Stimulated activated CD4-positive, alpha-beta T cell treated with anti-CD3 and anti-CD28 coated beads, TNF-alpha, amount 100 ng/mL, for 24 hours (primary cell): ENCODE data around the gene BAG3.
"Not testable (repeated sequence)": the region's sequence is repeated elsewhere in the genome, so short reads cannot be mapped to it uniquely, and the experiment has no call there.

Experiments
- DNase-seq, 3 experiments: peaks; one replicate each; pipeline ENCODE4 v3.0.0-alpha.2; 2020; ENCODE audit warnings: low read depth in 3 of 3

BAG3 gene

GRCh38 chr10:119640875-119641526, 10.2 kb upstream of the BAG3 start:
- no peak for DNase-seq

- DNase-seq = no peak
Observed at GRCh38 chr10:119642556-119643111, 8.5 kb upstream of the BAG3 start.

- no peak for DNase-seq
Observed at GRCh38 chr10:119643306-119644204, 7.6 kb upstream of the BAG3 start.

- DNase-seq = no peak
Observed at GRCh38 chr10:119644205-119644814, 6.9 kb upstream of the BAG3 start.

DNA sequence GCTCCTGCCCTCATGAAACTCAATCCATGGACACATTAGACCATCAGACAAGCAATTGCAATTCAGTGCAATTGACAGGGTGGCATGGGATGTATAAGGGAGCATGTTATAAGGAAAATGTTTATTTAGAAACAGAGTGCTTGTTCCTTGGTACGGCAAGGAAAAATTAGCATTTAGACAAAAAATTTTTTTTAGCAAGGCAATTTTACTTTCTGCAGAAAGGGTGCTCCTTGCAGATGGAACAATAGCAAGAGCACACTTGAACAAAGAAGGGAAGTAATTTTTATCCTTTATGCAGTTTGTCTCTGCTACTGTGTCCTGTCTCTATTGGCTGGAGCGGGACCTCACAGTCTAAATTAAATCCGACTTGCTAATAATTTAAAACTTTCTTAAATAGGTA, 6.2 kb upstream of the BAG3 start:
- DNase-seq = no peak

DNA sequence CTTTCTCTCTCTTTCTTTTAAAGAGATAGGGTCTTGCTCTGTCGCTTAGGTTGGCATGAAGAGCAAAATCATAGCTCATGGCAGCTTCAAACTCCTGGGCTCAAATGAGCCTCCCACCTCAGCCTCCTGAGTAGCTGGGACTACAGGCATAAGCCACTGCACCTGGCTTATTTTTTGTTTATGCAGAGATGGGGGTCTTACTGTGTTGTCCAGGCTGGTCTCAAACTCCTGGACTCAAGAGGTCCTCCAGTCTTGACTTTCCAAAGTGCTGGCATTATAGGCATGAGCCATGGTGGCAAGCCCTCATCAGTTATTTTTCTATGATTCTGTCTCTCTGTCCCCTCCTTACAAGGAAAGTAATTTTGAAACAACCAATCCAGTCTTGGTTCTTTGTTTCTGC, 1.1 kb upstream of the BAG3 start:
- DNase-seq = no peak

- DNase-seq = no peak
Observed at GRCh38 chr10:119651514-119652360, 557 bp downstream of the BAG3 start.

DNA sequence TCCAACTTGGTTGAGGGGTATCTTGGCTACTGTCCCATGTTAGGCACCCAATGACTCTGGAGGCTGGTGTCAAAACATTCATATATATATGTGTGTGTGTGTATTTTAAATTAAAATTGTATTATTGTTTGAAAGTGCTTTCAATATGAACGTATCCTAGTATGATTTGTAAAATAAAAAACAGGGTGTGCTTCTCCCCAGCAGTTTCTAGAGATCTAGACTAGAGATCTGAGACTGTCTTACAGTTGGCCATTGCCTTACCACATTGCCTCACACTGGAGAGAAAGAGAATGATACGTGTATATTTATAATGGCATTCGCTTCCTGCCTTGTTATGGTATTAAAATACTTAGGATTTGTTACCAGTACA, 1.2 kb downstream of the BAG3 start:
- no peak for DNase-seq

- DNase-seq = no peak
Observed at GRCh38 chr10:119653209-119653608, 2.0 kb downstream of the BAG3 start.

GRCh38 chr10:119653916-119654315, 2.7 kb downstream of the BAG3 start:
- no peak for DNase-seq

GRCh38 chr10:119654540-119654939, 3.4 kb downstream of the BAG3 start:
- DNase-seq = no peak

DNA sequence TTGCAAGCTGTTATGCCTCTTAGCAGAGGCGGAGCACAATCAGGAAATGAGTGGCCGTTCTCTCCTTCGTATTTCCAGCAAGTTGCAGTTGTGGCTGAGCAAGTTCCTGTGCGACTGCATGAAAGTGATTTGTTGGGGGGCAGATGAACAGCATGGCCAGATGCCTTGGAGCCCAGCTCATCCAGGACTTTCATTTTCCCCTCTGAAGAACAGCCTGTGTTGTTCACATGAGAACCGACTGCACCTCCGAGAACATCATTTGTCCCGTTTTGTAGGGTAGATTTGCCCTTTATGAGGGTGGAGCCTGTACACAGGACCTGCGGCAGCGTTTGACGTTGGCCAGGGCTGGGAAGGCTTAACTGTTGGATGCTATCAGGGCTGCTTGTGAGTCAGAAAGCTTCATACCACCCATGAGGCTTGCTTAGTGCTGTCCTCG, 4.4 kb downstream of the BAG3 start:
- DNase-seq = peak; percentile 26 to 57 (median 42)

GRCh38 chr10:119656760-119657159, 5.6 kb downstream of the BAG3 start:
- DNase-seq = no peak

- no peak for DNase-seq
Observed at GRCh38 chr10:119657725-119658124, 6.5 kb downstream of the BAG3 start.

GRCh38 chr10:119658274-119658673, 7.1 kb downstream of the BAG3 start:
- DNase-seq = peak in 1 of 3 experiments; percentile 25

DNA sequence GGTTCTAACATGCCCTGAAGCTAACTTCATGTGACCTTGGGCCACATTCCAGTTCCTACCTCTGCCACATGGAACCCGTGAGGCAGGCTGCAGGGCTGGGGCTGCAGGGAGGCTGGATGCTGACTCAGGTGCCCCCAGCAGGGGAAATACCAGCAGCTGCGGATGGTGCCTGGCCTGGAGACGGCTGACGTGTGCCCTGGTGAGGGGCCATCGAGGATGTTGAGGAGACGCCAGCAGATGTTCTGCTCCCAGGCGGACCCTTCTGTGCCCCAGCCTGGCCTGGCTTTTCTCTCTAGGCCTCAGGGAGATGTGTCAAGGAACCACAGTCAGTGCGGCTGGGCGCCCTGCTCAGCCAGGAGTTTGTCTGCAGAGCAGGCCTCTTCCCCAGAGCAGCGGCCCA, 8.8 kb downstream of the BAG3 start:
- no peak for DNase-seq

DNA sequence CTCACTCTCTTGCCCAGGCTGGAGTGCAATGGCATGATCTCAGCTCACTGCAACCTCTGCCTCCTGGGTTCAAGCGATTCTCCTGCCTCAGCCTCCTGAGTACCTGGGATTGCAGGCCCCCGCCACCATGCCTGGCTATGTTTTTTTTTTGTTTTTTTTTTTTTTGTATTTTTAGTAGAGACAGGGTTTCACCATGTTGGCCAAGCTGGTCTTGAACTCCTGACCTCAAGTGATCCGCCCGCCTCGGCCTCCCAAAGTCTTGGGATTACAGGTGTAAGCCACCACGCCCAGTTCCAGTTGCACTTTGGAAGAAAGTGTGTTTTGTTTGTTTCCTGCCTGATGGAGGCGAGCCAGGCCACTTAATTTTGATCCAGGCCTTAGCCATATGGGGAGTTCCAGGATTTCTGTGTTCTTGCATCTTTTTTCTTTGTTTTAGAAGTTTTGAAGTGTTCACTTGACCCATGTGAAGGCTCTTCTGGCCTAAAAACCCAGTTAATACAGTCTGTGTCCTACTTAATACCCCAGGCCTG, 11.0 kb downstream of the BAG3 start:
- not testable (repeated sequence) for DNase-seq

DNA sequence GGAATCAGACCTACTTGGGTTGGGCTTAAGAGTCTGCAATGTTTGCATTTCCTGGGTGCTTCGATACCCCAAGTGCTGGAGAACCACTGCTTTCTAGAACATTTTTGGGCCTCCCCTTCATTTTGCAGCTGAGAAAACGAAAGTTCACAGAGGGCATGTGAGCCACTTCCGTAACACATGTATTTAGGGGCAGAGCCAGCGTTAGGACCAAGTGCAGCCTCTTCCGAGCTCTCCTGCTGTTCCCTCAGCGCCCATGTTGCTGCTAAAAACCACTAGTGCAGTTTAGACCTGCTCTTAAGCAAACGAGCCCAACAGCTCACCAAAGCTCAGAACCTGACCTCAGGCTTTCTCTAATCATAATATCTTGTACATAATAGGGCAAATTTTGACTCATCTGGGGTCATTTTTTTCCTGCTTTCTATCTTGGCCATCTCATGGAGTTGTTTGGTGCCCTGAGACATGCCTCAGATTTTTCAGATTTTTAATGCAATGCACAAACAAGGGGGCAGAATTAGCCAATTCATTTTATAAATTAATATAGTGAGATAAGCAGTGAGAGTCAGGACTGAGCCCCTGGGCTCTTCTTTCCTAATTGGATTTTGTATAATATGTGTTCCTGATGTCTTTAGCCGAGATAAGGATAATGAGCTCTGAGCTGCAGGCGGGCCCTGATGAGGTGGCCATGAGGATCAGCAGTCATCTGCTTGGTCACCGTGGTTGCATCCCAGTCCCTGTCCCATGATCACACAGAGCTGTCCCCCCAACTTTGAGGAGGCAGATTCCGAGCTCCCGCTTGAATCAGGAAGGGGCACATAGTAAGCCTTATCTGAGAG, 12.9 kb downstream of the BAG3 start:
- peak in 1 of 3 experiments; percentile 16 for DNase-seq

GRCh38 chr10:119665901-119666708, 14.9 kb downstream of the BAG3 start:
- DNase-seq = no peak

DNA sequence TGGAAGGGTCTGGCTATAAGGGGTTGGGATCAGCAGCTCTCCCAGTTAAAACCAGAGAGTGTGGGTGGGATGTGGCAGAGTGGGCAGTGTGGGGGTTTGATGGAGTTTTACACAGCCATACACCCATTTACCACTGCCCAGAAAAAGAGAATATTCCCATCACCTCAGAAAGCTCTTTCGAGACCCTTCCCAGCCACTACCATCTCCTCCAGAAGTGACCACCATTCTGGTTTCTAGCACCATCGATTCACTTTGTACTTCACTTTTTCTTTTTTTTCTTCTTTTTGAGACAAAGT, 15.5 kb downstream of the BAG3 start:
- no peak for DNase-seq
